Measurements from ENCODE around the gene NPAS2.

Gene NPAS2

DNA sequence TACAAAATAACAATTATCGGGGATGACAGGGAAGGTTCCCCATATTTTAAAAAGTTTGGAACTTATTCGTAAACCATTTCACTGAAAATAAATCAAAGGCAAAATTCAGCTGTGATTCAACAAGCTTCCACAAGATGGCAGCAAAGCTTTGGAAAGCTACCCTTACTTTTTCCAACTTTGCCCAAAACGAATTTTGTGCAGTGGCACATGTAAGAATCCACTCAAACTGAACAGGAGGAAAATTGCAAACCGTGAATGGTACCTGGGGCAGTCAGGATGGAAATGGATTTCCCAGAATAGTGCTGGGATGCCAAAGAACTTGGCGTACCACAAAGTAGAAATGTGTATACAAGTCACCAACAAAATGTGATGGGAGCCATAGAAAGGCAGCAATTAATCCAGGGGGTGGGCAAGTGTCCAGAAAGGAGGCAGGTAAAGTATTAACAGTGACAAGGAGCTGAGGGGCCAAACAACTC is 192.8 kb downstream of the NPAS2 start:
- Histone ChIP-seq H3K4me1 (ENCODE audit: control insufficient read depth, insufficient read depth, low read length) (peaks cover 4% of the 10 kb centered on the region), H3K27ac (ENCODE audit: low read length) (no peak overlapping the region), H3K9ac (ENCODE audit: low read length in 2 of 2) (peak overlapping the region in 1 of 2 donors; percentile 13), H3K36me3 (ENCODE audit: control insufficient read depth in 2 of 2, insufficient read depth in 2 of 2, low read length in 2 of 2) (peaks cover 9 to 18% of the 10 kb centered on the region in 2 donors), H3K9me3 (ENCODE audit: control insufficient read depth in 2 of 2, low read length in 2 of 2) (no peaks in the 10 kb centered on the region), H3K4me3 (ENCODE audit: low read length in 2 of 2) (no peak overlapping the region), H3K27me3 (ENCODE audit: control insufficient read depth in 1 of 2, insufficient read depth in 2 of 2, low read length in 2 of 2) (no peaks in the 10 kb centered on the region)

DNA sequence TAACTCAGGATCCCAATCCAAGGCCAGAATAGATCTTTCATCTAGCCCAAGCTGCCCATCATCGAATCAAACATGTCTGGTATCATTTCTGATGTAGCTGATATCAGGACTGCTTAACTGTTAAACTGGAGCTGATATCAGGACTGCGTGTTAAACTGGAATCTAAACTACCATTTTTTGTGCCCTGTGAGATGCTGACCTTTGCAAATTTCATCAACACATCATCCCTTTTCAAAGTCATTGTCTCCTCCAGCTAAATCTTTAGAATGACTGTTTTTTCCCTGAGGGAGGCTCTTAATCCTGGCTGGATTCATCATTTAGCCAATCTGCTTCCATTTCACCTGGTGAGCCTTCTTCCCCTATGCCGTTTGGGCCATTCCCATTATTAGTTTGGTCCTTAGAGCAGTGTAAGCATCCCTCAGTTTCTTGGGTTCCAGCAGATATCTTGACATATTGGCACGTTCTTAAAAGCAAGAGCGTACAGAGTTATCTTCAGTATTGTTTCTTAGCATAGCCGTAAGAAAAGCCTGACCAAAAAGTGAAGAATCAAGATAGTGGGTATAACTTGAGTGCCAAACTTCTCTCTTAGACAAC is 194.4 kb downstream of the NPAS2 start:
- no peaks in the 10 kb centered on the region for H3K9me3 ChIP-seq (ENCODE audit: control insufficient read depth in 2 of 2, low read length in 2 of 2)
- H3K4me1 ChIP-seq (ENCODE audit: control insufficient read depth, insufficient read depth, low read length) = peaks cover 4% of the 10 kb centered on the region
- no peak overlapping the region for H3K4me3 ChIP-seq (ENCODE audit: low read length in 2 of 2)
- peaks cover 6 to 13% of the 10 kb centered on the region in 2 donors for H3K36me3 ChIP-seq (ENCODE audit: control insufficient read depth in 2 of 2, insufficient read depth in 2 of 2, low read length in 2 of 2)
- no peak overlapping the region for H3K27ac ChIP-seq (ENCODE audit: low read length)
- no peaks in the 10 kb centered on the region for H3K27me3 ChIP-seq (ENCODE audit: control insufficient read depth in 1 of 2, insufficient read depth in 2 of 2, low read length in 2 of 2)
- H3K9ac ChIP-seq (ENCODE audit: low read length in 2 of 2) = no peak overlapping the region

DNA sequence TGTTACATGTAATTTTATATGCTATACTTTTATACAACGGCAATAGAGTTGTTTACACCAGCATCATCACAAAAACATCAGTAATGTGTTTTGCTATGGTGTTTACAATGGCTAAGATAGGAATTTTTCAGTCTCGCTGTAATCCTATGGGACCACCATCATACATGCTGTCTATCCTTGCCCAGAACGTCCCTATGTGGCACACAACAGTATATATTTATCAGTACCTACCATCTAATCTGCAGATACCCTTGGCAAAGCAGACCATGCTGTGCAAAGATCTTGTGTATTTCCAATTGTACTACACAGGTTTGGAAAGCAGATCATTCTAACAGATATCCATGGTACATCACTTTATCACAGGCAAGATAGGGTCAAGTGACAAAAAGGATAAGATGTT is 197.4 kb downstream of the NPAS2 start:
- no peak overlapping the region for H3K4me3 ChIP-seq (ENCODE audit: low read length in 2 of 2)
- no peak overlapping the region for H3K27ac ChIP-seq (ENCODE audit: low read length)
- no peaks in the 10 kb centered on the region for H3K27me3 ChIP-seq (ENCODE audit: control insufficient read depth in 1 of 2, insufficient read depth in 2 of 2, low read length in 2 of 2)
- H3K4me1 ChIP-seq (ENCODE audit: control insufficient read depth, insufficient read depth, low read length) = peaks cover 2% of the 10 kb centered on the region
- no peaks in the 10 kb centered on the region for H3K9me3 ChIP-seq (ENCODE audit: control insufficient read depth in 2 of 2, low read length in 2 of 2)
- no peak overlapping the region for H3K9ac ChIP-seq (ENCODE audit: low read length in 2 of 2)
- peaks cover 7 to 16% of the 10 kb centered on the region in 2 donors for H3K36me3 ChIP-seq (ENCODE audit: control insufficient read depth in 2 of 2, insufficient read depth in 2 of 2, low read length in 2 of 2)

DNA sequence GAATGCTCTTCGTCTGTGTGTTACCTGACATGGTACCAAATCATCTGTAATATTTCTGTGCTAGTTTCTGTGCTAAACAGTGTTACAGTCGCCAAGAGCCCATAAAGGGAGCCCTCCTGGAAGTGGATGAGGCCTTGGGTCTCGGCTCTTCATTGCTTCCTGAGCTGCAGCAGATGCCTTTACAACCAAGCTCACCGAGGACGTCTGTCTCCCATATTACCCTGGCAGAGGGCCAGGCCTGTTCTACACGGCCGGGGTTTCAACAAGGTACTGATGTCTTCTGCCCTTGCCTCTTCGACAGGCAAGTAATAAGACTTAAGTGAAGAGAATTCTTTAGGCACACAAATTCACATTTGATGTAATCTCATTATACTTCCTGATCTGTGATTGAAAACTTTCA is 199.0 kb downstream of the NPAS2 start:
- H3K4me3 ChIP-seq (ENCODE audit: low read length in 2 of 2) = no peak overlapping the region
- no peaks in the 10 kb centered on the region for H3K27me3 ChIP-seq (ENCODE audit: control insufficient read depth in 1 of 2, insufficient read depth in 2 of 2, low read length in 2 of 2)
- peaks cover 7 to 16% of the 10 kb centered on the region in 2 donors for H3K36me3 ChIP-seq (ENCODE audit: control insufficient read depth in 2 of 2, insufficient read depth in 2 of 2, low read length in 2 of 2)
- H3K9ac ChIP-seq (ENCODE audit: low read length in 2 of 2) = no peak overlapping the region
- H3K4me1 ChIP-seq (ENCODE audit: control insufficient read depth, insufficient read depth, low read length) = no peaks in the 10 kb centered on the region
- no peak overlapping the region for H3K27ac ChIP-seq (ENCODE audit: low read length)
- no peaks in the 10 kb centered on the region for H3K9me3 ChIP-seq (ENCODE audit: control insufficient read depth in 2 of 2, low read length in 2 of 2)

DNA sequence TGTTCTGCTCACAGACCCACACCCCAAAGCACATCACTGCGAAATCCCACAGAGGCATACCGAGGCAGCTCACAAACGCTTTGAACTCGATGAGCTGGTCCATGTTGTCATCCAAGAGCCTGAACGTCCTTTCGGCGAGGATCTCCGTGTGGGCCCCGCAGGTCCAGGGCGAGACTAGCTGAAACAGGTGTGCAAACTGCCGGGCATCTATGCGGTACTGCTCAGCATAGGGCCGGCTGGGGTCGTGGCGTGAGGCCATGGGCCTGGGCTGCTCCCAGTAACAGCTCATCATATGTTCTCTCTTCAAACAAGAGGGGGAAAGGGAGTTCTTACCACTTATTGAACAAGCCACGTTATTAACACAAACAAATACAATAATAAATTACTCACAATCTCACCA is 202.3 kb downstream of the NPAS2 start:
- no peak overlapping the region for H3K27ac ChIP-seq (ENCODE audit: low read length)
- no peaks in the 10 kb centered on the region for H3K9me3 ChIP-seq (ENCODE audit: control insufficient read depth in 2 of 2, low read length in 2 of 2)
- peaks cover 7 to 19% of the 10 kb centered on the region in 2 donors for H3K36me3 ChIP-seq (ENCODE audit: control insufficient read depth in 2 of 2, insufficient read depth in 2 of 2, low read length in 2 of 2)
- no peaks in the 10 kb centered on the region for H3K27me3 ChIP-seq (ENCODE audit: control insufficient read depth in 1 of 2, insufficient read depth in 2 of 2, low read length in 2 of 2)
- H3K4me3 ChIP-seq (ENCODE audit: low read length in 2 of 2) = no peak overlapping the region
- no peaks in the 10 kb centered on the region for H3K4me1 ChIP-seq (ENCODE audit: control insufficient read depth, insufficient read depth, low read length)
- no peak overlapping the region for H3K9ac ChIP-seq (ENCODE audit: low read length in 2 of 2)

DNA sequence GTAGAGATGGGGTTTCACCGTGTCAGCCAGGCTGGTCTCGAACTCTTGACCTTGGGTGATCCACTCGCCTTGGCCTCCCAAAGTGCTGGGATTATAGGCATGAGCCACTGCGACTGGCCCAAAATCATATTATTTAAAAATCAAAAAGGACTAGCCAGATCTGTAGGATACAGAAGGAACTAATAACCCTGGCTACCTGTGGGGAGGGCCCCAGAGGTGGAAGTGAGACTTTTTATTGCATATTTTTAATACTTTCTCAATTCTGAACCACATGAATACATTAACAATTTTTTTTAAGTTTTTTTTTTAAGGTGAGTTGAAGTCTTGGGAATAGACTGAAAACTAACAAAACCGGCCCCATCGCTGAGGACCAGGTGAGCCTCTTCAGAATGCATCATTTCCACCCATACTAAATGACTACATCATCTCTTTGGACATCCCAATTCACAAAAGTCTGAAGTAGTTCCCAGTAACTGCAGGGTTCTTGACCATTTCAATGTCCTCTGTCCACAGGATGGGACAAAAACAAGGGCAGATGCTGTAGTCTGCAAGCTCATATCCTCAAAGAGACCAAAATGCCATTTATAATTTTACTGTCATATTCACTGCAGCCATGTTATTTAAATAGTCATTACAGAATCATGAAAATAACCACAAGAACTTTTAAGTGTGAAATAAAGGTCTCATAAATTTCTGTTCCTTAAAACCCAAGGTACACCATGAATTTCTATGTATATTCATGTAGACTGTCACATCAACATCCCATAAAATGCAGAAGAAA is 203.6 kb downstream of the NPAS2 start:
- Histone ChIP-seq H3K9me3 (ENCODE audit: control insufficient read depth in 2 of 2, low read length in 2 of 2) (no peaks in the 10 kb centered on the region), H3K9ac (ENCODE audit: low read length in 2 of 2) (no peak overlapping the region), H3K36me3 (ENCODE audit: control insufficient read depth in 2 of 2, insufficient read depth in 2 of 2, low read length in 2 of 2) (peaks cover 7 to 23% of the 10 kb centered on the region in 2 donors)

DNA sequence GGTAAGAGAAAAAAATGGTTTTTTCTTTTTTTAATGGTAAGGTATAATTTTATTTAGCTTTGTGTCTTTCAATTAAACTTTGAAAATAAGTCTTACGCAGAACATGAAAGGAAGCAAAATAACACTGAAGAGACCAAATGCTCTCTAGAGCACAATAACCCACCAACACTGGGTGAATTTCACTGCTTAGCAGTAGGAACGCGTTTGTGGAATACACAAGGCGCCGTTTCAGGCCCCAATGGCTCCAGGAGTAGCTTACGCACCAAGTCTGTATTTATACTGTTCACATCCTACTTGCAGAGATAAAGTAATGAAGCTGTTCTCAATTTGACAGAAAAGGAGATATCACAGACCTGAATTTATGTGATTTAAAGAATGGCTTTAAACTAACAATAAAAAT is 205.6 kb downstream of the NPAS2 start:
- no peak overlapping the region for H3K9ac ChIP-seq (ENCODE audit: low read length in 2 of 2)
- no peak overlapping the region for H3K27ac ChIP-seq (ENCODE audit: low read length)
- no peaks in the 10 kb centered on the region for H3K4me1 ChIP-seq (ENCODE audit: control insufficient read depth, insufficient read depth, low read length)
- peaks cover 6 to 21% of the 10 kb centered on the region in 2 donors for H3K36me3 ChIP-seq (ENCODE audit: control insufficient read depth in 2 of 2, insufficient read depth in 2 of 2, low read length in 2 of 2)
- no peak overlapping the region for H3K4me3 ChIP-seq (ENCODE audit: low read length in 2 of 2)
- no peaks in the 10 kb centered on the region for H3K27me3 ChIP-seq (ENCODE audit: control insufficient read depth in 1 of 2, insufficient read depth in 2 of 2, low read length in 2 of 2)
- H3K9me3 ChIP-seq (ENCODE audit: control insufficient read depth in 2 of 2, low read length in 2 of 2) = no peaks in the 10 kb centered on the region

More for the DNA sequence above, 203.6 kb downstream of the NPAS2 start:
- Histone ChIP-seq H3K4me1 (ENCODE audit: control insufficient read depth, insufficient read depth, low read length) (no peaks in the 10 kb centered on the region), H3K27me3 (ENCODE audit: control insufficient read depth in 1 of 2, insufficient read depth in 2 of 2, low read length in 2 of 2) (no peaks in the 10 kb centered on the region), H3K4me3 (ENCODE audit: low read length in 2 of 2) (no peak overlapping the region), H3K27ac (ENCODE audit: low read length) (no peak overlapping the region)

DNA sequence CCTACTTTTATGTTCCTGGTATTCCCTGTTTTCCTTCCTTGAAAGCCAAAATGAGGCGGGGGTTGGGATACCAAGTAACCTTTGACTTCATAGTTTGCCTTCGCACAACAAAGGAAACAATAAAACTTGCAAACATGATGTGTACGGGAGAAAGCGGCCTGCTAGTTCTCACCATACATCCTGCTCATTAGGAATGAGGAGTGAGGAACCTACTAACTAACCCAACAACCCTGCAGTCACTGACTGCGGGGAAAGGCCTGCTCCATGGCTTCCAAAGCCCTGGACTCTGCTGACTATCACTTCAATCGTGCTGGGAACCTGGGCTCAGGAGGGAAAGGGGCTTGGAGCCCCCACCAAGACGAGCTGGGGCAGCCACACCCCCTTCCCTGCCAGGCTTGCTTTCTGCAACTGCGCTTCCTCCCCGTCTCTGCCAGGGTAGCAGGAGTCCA is 206.3 kb downstream of the NPAS2 start:
- Histone ChIP-seq H3K4me1 (ENCODE audit: control insufficient read depth, insufficient read depth, low read length) (no peaks in the 10 kb centered on the region), H3K9ac (ENCODE audit: low read length in 2 of 2) (no peak overlapping the region), H3K36me3 (ENCODE audit: control insufficient read depth in 2 of 2, insufficient read depth in 2 of 2, low read length in 2 of 2) (peaks cover 0 to 19% of the 10 kb centered on the region in 2 donors), H3K4me3 (ENCODE audit: low read length in 2 of 2) (no peak overlapping the region), H3K27me3 (ENCODE audit: control insufficient read depth in 1 of 2, insufficient read depth in 2 of 2, low read length in 2 of 2) (no peaks in the 10 kb centered on the region), H3K27ac (ENCODE audit: low read length) (no peak overlapping the region), H3K9me3 (ENCODE audit: control insufficient read depth in 2 of 2, low read length in 2 of 2) (no peaks in the 10 kb centered on the region)

DNA sequence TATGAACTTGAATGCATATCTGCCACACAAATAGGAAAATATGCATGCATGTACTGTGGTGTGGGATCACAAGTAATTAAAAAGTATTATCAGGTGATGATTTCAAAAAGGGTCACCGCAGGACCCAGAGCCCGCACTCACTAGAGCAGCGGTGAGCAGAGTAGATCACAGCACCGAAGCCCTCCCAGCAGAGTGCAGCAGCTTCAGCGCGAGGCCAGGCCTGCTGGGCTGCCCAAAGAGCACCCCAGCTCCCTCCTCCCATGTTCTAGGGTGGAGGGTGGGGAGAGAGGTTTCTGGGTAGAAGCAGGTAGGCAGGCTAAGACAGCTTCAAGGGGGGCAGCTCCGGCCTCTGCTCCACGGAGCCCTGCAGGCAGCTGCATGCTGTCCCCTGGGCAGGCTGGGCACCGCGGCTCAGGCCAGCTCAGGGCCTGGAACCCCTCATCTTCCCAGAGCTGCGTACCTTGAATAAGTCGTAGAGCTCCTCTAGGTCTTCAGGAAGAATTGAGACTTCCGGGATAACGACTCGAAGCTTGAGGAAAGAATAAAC is 207.1 kb downstream of the NPAS2 start:
- no peaks in the 10 kb centered on the region for H3K27me3 ChIP-seq (ENCODE audit: control insufficient read depth in 1 of 2, insufficient read depth in 2 of 2, low read length in 2 of 2)
- H3K9ac ChIP-seq (ENCODE audit: low read length in 2 of 2) = no peak overlapping the region
- no peak overlapping the region for H3K27ac ChIP-seq (ENCODE audit: low read length)
- no peak overlapping the region for H3K4me3 ChIP-seq (ENCODE audit: low read length in 2 of 2)
- peaks cover 1 to 14% of the 10 kb centered on the region in 2 donors for H3K36me3 ChIP-seq (ENCODE audit: control insufficient read depth in 2 of 2, insufficient read depth in 2 of 2, low read length in 2 of 2)
- no peaks in the 10 kb centered on the region for H3K4me1 ChIP-seq (ENCODE audit: control insufficient read depth, insufficient read depth, low read length)
- no peaks in the 10 kb centered on the region for H3K9me3 ChIP-seq (ENCODE audit: control insufficient read depth in 2 of 2, low read length in 2 of 2)

DNA sequence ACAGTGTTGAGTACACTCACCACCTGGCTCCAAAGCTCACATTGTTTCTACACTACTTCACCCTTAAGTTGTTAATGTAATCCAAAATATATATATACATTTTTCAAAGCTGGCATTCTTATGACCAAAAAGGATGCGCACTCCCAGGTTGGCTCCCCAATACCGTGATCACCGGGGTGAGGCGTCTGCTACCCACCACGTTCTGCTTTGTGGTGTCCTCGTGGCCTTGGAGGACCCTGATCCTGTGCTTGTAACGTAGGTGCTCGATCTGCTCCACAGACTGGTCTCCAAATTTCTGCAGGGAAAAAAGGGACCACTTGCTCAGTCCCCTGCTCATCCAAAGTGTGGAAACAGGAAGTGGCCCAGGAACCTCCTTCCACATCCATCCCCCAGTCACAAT is 207.9 kb downstream of the NPAS2 start:
- H3K27ac ChIP-seq (ENCODE audit: low read length) = no peak overlapping the region
- no peak overlapping the region for H3K4me3 ChIP-seq (ENCODE audit: low read length in 2 of 2)
- no peaks in the 10 kb centered on the region for H3K27me3 ChIP-seq (ENCODE audit: control insufficient read depth in 1 of 2, insufficient read depth in 2 of 2, low read length in 2 of 2)
- H3K9me3 ChIP-seq (ENCODE audit: control insufficient read depth in 2 of 2, low read length in 2 of 2) = no peaks in the 10 kb centered on the region
- H3K9ac ChIP-seq (ENCODE audit: low read length in 2 of 2) = no peak overlapping the region
- H3K36me3 ChIP-seq (ENCODE audit: control insufficient read depth in 2 of 2, insufficient read depth in 2 of 2, low read length in 2 of 2) = peaks cover 4 to 18% of the 10 kb centered on the region in 2 donors
- H3K4me1 ChIP-seq (ENCODE audit: control insufficient read depth, insufficient read depth, low read length) = no peaks in the 10 kb centered on the region
